ENCODE data around the gene PPM1E. TPM values are rescaled to one million over a fixed set of nuclear protein-coding genes. Genes with fewer than 3 reads are reported as not detected.

Gene PPM1E
- total RNA-seq, 1 experiment from 2014 or later = 0.09 TPM

DNA sequence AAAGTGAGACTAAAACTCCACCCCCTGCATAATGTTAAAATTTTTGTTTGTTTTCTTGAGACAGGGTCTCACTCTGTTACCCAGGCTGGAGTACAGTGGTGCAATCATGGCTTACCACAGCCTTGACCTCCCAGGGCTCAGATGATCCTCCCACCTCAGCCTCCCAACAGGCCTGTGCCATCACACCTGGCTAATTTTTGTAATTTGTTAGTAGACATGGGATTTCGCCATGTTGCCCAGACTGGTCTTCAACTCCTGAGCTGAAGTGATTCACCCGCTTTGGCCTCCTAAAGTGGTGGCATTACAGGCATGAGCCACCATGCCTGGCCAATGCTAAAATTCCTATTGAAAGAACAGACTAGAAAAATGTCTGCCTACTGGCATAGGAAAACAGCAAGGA lies 247.2 kb downstream of the PPM1E start:
- no peak for DNase-seq
- H3K36me3 Mint-ChIP-seq (ENCODE audit: insufficient read depth, unreplicated experiment) = no peaks in the 10 kb centered on the region
- H3K4me3 Mint-ChIP-seq (ENCODE audit: low read depth, unreplicated experiment) = no peak overlapping the region
- no peaks in the 10 kb centered on the region for H3K9me3 Mint-ChIP-seq (ENCODE audit: low read depth, unreplicated experiment)
- TF ChIP-seq, protein P1, sequence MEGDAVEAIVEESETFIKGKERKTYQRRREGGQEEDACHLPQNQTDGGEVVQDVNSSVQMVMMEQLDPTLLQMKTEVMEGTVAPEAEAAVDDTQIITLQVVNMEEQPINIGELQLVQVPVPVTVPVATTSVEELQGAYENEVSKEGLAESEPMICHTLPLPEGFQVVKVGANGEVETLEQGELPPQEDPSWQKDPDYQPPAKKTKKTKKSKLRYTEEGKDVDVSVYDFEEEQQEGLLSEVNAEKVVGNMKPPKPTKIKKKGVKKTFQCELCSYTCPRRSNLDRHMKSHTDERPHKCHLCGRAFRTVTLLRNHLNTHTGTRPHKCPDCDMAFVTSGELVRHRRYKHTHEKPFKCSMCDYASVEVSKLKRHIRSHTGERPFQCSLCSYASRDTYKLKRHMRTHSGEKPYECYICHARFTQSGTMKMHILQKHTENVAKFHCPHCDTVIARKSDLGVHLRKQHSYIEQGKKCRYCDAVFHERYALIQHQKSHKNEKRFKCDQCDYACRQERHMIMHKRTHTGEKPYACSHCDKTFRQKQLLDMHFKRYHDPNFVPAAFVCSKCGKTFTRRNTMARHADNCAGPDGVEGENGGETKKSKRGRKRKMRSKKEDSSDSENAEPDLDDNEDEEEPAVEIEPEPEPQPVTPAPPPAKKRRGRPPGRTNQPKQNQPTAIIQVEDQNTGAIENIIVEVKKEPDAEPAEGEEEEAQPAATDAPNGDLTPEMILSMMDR (IDR thresholded peaks at IDR 0.05; ENCODE audit: unreplicated experiment) = no peak
- intact Hi-C loops (cut with micrococcal nuclease; ENCODE audit: unreplicated experiment) = loop anchor here (10.0 kb wide), 1 partner anchor 128 kb away; no protein-coding TSS in a partner anchor
- H3K27me3 Mint-ChIP-seq (ENCODE audit: unreplicated experiment) = no peaks in the 10 kb centered on the region
- no peaks in the 10 kb centered on the region for H3K4me1 Mint-ChIP-seq (ENCODE audit: low read depth, unreplicated experiment)
- CTCF ChIA-PET = interaction anchor here (1.1 kb wide), 1 partner anchor 228 kb away, joined by 3 read pairs; no protein-coding TSS in a partner anchor
- no TSS peak for BruUV-seq (replicated peaks)
- no peak overlapping the region for H3K27ac Mint-ChIP-seq (ENCODE audit: unreplicated experiment)

DNA sequence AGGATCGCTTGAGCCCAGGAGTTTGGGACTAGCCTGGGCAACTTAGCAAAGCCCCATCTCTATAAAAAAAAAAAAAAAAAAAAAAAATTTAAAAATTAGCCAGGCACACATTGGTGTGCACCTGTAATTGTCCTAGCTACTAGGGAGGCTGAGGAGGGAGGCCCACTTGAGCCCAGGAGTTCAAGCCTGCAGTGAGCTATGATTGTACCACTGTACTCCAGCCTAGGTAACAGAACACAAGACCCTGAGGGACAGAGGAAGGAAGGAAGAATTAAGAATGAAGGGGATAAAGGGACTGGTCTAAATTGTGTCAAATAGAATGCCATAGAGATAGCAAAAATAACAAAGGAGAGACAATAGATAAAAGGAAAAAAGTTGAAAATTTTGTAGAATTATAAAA lies 248.2 kb downstream of the PPM1E start:
- no peaks in the 10 kb centered on the region for H3K27me3 Mint-ChIP-seq (ENCODE audit: unreplicated experiment)
- H3K9me3 Mint-ChIP-seq (ENCODE audit: low read depth, unreplicated experiment) = no peaks in the 10 kb centered on the region
- TF ChIP-seq, protein P1 (IDR thresholded peaks at IDR 0.05; ENCODE audit: unreplicated experiment) = no peak
- no peak overlapping the region for H3K4me3 Mint-ChIP-seq (ENCODE audit: low read depth, unreplicated experiment)
- no TSS peak for BruUV-seq (replicated peaks)
- no peak overlapping the region for H3K27ac Mint-ChIP-seq (ENCODE audit: unreplicated experiment)
- intact Hi-C loops (cut with micrococcal nuclease; ENCODE audit: unreplicated experiment) = loop anchor here (2.0 to 10.0 kb wide), 2 partner anchors 129 to 485 kb away; no protein-coding TSS in a partner anchor
- H3K36me3 Mint-ChIP-seq (ENCODE audit: insufficient read depth, unreplicated experiment) = no peaks in the 10 kb centered on the region
- H3K4me1 Mint-ChIP-seq (ENCODE audit: low read depth, unreplicated experiment) = no peaks in the 10 kb centered on the region
- CTCF ChIA-PET = interaction anchor here (0.7 kb wide), 1 partner anchor 73 kb away, joined by 3 read pairs; no protein-coding TSS in a partner anchor
- DNase-seq = no peak

DNA sequence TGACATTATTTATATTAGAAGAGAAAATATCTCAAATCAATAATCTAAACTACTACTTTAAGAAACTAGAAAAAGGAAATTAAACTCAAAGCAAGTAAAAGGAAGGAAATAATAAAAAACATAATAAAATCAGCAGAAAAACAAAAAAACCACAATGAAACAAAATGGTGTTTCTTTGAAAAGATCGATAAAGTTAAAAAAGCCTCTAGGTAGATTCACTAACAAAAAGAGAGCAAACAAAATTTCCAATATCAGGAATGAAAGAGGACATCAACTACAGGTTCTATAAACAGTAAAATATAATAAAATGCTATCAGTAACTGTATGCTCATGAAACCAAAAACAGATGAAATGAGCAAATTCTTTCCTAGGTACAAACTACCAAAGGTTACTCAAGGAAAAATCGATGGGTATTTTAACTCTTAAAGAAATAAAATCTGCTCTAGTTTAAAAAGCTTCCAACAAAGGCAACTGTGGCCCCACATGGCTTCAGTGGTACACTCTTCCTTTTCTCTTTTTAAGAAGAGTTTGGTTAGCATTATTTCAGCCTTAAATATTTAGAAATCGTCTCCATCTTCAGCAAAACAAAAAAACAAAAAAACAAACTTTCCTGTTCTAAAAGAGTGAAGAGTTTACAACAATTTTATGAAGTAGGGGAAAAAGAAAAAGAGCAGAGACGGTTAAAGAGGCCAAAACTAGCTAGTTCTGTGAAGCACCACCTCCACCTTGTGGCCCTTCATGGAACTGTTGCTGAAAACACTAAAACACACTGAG lies 248.9 kb downstream of the PPM1E start:
- intact Hi-C loops (cut with micrococcal nuclease; ENCODE audit: unreplicated experiment) = loop anchor here (1.0 to 10.0 kb wide), 4 partner anchors 130 to 486 kb away; no protein-coding TSS in a partner anchor
- no peaks in the 10 kb centered on the region for H3K9me3 Mint-ChIP-seq (ENCODE audit: low read depth, unreplicated experiment)
- H3K4me1 Mint-ChIP-seq (ENCODE audit: low read depth, unreplicated experiment) = no peaks in the 10 kb centered on the region
- DNase-seq = peak; percentile 53
- no peaks in the 10 kb centered on the region for H3K36me3 Mint-ChIP-seq (ENCODE audit: insufficient read depth, unreplicated experiment)
- H3K27me3 Mint-ChIP-seq (ENCODE audit: unreplicated experiment) = no peaks in the 10 kb centered on the region
- CTCF ChIA-PET = interaction anchor here (0.8 to 1.2 kb wide), 6 partner anchors 13 to 486 kb away, joined by 3 to 8 read pairs (median 4); no protein-coding TSS in a partner anchor
- TF ChIP-seq, protein P1 (IDR thresholded peaks at IDR 0.05; ENCODE audit: unreplicated experiment) = peak; percentile 72
- H3K27ac Mint-ChIP-seq (ENCODE audit: unreplicated experiment) = no peak overlapping the region
- no peak overlapping the region for H3K4me3 Mint-ChIP-seq (ENCODE audit: low read depth, unreplicated experiment)
- no TSS peak for BruUV-seq (replicated peaks)

- no peak overlapping the region for H3K27ac Mint-ChIP-seq (ENCODE audit: unreplicated experiment)
- no peaks in the 10 kb centered on the region for H3K4me1 Mint-ChIP-seq (ENCODE audit: low read depth, unreplicated experiment)
- no peak for DNase-seq
- BruUV-seq (replicated peaks) = no TSS peak
- H3K36me3 Mint-ChIP-seq (ENCODE audit: insufficient read depth, unreplicated experiment) = no peaks in the 10 kb centered on the region
- intact Hi-C loops (cut with micrococcal nuclease; ENCODE audit: unreplicated experiment) = loop anchor here (10.0 kb wide), 1 partner anchor 133 kb away; no protein-coding TSS in a partner anchor
- CTCF ChIA-PET = no interaction called here
- H3K9me3 Mint-ChIP-seq (ENCODE audit: low read depth, unreplicated experiment) = no peaks in the 10 kb centered on the region
- TF ChIP-seq, protein P1 (IDR thresholded peaks at IDR 0.05; ENCODE audit: unreplicated experiment) = no peak
- no peak overlapping the region for H3K4me3 Mint-ChIP-seq (ENCODE audit: low read depth, unreplicated experiment)
- H3K27me3 Mint-ChIP-seq (ENCODE audit: unreplicated experiment) = no peaks in the 10 kb centered on the region
These were observed 252.3 kb downstream of the PPM1E start for GRCh38 chr17:59007995-59008394.
